Measurements from ENCODE around the gene MSI2.

GRCh38 chr17:57461082-57461481 lies 204.8 kb downstream of the MSI2 start:
- TF ChIP-seq ZFP3 (CRISPR knock-in tag; IDR thresholded peaks at IDR 0.05) = no peak
- no peak for TF ChIP-seq PATZ1 (CRISPR knock-in tag; IDR thresholded peaks at IDR 0.05; ENCODE audit: borderline replicate concordance)
- no peak for TF ChIP-seq GLIS3 (CRISPR knock-in tag; IDR thresholded peaks at IDR 0.05)
- TF ChIP-seq SNAI2 (CRISPR knock-in tag; IDR thresholded peaks at IDR 0.05) = no peak
- TF ChIP-seq ARNTL (CRISPR knock-in tag; IDR thresholded peaks at IDR 0.05; ENCODE audit: borderline replicate concordance, low read depth) = no peak
- no peak for TF ChIP-seq CREB5 (CRISPR knock-in tag; IDR thresholded peaks at IDR 0.05; ENCODE audit: low read depth)
- TF ChIP-seq ZFP30 (CRISPR knock-in tag; IDR thresholded peaks at IDR 0.05) = no peak
